Activated CD4-positive, alpha-beta memory T cell treated with anti-CD3 and anti-CD28 coated beads, Interleukin-2, amount 10 ng/mL, durations not matched to agents 7 days and 5 days (primary cell): ENCODE measurements around the gene SELENOO. TPM values are rescaled to one million over a fixed set of nuclear protein-coding genes. Genes with fewer than 3 reads are reported as not detected.

Experiments used
- CTCF ChIA-PET: fragments of 350-600 bp; sonication (Branson Sonifier 250); formaldehyde crosslinking; loops from one replicate; lab custom pipeline; 2021; ENCODE audit warnings: antibody characterized with exemption, inconsistent platforms; lab: Charles Lee
- POLR2A ChIA-PET: fragments of 350-600 bp; sonication (Branson Sonifier 250); formaldehyde crosslinking; loops from one replicate; lab custom pipeline; 2021; ENCODE audit warnings: antibody characterized with exemption; lab: Charles Lee
- DNase-seq: peaks from one replicate; pipeline ENCODE4 v3.0.0-alpha.2; 2020
- H3K27ac Mint-ChIP-seq: one replicate; pipeline ENCODE4 v1.8.0; 2021; ENCODE audit warnings: mild to moderate bottlenecking, mixed read lengths
- H3K27me3 Mint-ChIP-seq: one replicate; pipeline ENCODE4 v1.8.0; 2021; ENCODE audit warnings: mixed read lengths
- H3K36me3 Mint-ChIP-seq: one replicate; pipeline ENCODE4 v1.8.0; 2021; ENCODE audit warnings: low read depth, mixed read lengths
- H3K4me1 Mint-ChIP-seq: one replicate; pipeline ENCODE4 v1.8.0; 2021; ENCODE audit warnings: mixed read lengths
- H3K4me3 Mint-ChIP-seq: one replicate; pipeline ENCODE4 v1.8.0; 2021; ENCODE audit warnings: mild to moderate bottlenecking, mixed read lengths
- H3K9me3 Mint-ChIP-seq: one replicate; pipeline ENCODE4 v1.8.0; 2021; ENCODE audit warnings: mixed read lengths
- total RNA-seq, 2 experiments: library from RNA; stranded (reverse); gene quantifications; one replicate each; pipeline ENCODE4 v1.2.3, GENCODE V29; 2021

Gene SELENOO
- total RNA-seq, 2 experiments from 2014 or later: 21.5 TPM

DNA sequence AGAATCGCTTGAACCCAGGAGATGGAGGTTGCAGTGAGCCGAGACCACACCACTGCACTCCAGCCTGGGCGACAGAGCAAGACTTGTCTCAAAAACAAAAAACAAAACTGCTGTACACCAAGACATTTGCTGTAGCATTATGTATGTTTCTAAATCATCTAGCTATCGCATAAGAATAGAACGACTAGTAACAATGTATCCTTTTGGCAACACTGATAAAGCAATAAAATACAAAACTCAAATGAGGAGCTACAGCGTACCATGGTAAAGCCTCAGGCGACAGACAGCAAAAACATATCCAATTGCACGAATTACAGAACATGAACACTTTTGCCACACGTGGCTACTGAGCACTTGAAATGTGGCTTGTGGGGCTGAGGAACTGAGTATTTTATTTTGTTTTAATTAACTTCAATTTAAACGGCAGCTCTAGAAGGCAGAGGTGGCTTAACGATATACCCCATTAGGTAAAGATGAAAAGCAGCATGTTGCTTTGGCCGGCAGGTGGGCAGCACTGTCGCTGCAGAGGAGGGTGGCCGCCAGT is 41.7 kb downstream of the SELENOO start:
- Mint-ChIP-seq H3K36me3 (peaks cover 17% of the 10 kb centered on the region), H3K27ac (peak overlapping the region; percentile 32), H3K4me3 (peak overlapping the region; percentile 98), H3K27me3 (no peaks in the 10 kb centered on the region), H3K9me3 (no peaks in the 10 kb centered on the region), H3K4me1 (peaks cover 47% of the 10 kb centered on the region)
- no peak for DNase-seq
- CTCF ChIA-PET: interaction anchor here (0.6 to 2.9 kb wide), 7 partner anchors 9 to 379 kb away, joined by 3 to 25 read pairs (median 6); partner anchors contain the start of gene HDAC10
- POLR2A ChIA-PET: interaction anchor here (0.7 to 2.8 kb wide), 4 partner anchors 8 to 378 kb away, joined by 3 to 17 read pairs (median 6); partner anchors contain the start of gene HDAC10

DNA sequence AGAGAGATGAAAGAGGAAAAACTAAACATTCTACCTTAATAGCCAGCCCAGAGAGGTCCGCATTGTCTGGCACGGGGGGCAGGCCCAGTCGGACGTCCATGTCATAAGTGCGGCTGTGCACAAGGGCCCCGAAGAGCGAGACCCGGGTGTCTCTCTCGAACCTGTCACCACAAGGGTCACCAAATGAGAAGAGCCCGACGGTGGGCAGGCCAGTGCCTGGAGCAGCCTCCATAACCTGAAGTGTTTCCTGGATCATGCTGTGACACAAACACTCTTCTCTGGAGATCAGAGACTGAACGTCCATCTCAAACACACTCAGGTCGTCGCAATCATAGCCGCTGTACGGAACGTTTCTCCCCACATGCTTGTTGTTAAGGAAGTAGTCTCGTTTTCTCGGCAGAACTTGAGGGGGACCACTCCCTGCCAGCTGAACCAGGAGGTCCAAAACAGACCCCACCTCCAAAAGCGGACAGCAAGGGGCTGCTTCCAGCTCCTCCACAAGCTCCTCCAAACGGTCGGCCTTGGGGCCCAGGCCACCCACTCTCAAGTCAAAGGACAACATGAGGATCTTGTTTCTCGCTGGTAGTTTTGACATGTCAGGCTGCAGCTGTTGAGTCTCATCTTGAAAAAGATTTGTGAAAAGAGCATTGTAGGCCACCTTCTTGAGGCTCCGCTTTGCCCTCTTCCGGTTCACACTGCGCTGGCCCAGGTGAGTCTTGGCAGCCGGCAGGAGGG is 43.0 kb downstream of the SELENOO start:
- no peak for DNase-seq
- peak overlapping the region; percentile 98 for H3K4me3 Mint-ChIP-seq
- peaks cover 17% of the 10 kb centered on the region for H3K36me3 Mint-ChIP-seq
- ChIA-PET POLR2A (interaction anchor here (0.6 to 2.8 kb wide), 14 partner anchors 11 to 377 kb away, joined by 3 to 17 read pairs (median 4); partner anchors contain the start of genes CHKB, LMF2, NCAPH2 and SCO2), CTCF (interaction anchor here (0.8 to 2.9 kb wide), 10 partner anchors 8 to 282 kb away, joined by 3 to 25 read pairs (median 3); partner anchors contain the start of genes HDAC10 and SCO2)
- no peaks in the 10 kb centered on the region for H3K9me3 Mint-ChIP-seq
- H3K4me1 Mint-ChIP-seq: peaks cover 51% of the 10 kb centered on the region
- peak overlapping the region; percentile 99 for H3K27ac Mint-ChIP-seq
- H3K27me3 Mint-ChIP-seq: no peaks in the 10 kb centered on the region

DNA sequence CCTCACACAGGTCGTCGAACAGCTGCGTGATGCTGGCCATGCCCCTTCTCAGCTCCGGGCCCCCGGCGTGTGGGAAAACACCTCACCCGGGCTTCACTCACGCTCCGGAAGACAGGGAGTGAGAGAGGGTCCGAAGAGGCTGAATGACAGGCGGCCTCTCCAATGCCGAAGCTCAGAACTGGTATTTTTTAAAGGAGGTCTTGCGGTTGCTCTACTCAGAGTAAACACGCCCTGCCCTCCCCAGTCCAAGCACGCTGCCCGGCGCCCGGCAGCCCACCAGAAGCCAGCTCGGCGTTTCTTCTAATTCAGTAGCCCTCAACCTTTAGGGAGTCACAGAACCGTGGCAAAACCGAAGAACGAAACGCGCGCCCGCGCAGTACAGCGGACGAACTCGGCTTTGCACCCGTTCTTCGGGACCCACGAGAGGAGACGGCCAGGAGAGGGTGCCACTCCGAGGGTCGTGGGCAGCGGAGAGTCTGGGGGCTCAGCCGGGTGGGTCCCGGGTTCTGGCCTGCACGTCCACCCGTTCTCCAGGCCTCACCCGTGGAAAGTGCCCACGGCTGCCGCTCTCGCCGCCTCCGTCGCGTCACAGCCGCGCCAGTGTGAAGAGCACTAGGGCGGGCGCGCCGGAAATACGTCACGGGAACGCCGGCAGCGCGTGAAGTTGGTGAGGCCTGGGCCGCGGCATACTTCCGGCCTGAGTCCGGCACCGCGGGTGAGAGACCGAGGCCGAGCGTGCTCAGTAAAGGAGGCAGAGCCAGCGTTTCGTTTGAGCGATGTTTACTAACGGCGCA is 43.8 kb downstream of the SELENOO start, which contains the start of gene TUBGCP6:
Gene TUBGCP6, minus strand, starts transcription at position 604 of the 794 bp plus-strand sequence. Its CDS starts 564 bp downstream, at position 40.
- peaks cover 17% of the 10 kb centered on the region for H3K36me3 Mint-ChIP-seq

DNA sequence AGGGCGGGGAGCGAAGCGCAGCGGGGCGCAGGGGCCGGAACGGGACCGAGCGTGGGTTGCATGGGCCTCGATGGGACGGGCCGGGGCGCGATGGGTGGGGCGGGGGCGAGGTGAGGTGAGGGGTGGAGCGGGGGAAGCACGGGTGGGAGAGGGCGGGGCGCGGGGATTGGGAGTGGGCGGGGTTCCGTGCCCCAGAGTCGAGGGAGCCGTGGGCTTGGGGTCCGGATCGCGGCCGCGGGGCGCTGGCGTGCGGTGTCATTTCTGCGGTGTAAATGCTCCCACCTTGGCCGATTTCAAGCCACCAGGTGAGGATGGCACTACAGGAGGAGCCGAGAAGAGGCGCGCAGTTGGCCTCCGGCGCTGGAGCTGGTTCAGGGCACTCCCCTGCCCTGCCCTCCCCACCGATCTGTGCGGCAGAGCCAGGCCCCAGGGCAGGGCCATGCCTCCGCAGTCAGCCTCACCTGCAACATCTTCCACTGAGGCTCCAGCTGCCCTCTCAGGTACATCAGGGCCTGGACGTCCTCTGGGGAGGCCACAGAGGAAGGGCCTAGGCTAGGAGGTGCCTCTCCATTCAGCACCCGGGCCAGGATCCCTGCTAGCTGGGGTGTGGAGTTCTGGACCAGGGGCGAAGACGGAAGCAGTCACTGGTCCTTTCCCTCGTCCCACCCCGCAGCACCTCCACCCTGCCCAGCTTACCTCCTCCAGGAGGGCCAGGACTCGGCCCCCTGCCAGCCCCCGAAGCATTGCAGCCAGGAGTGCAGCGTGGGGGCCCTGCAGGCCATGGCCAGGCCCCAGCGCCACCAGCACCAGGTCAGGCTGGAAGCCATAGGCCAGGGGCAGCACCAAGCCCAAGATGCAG is 44.6 kb downstream of the SELENOO start:
- POLR2A ChIA-PET: interaction anchor here (1.3 to 1.4 kb wide), 3 partner anchors 18 to 280 kb away, joined by 3 to 7 read pairs (median 4); partner anchors contain the start of gene SCO2
- Mint-ChIP-seq H3K9me3 (no peaks in the 10 kb centered on the region), H3K27ac (peak overlapping the region; percentile 99), H3K4me1 (peaks cover 59% of the 10 kb centered on the region), H3K27me3 (no peaks in the 10 kb centered on the region), H3K36me3 (peaks cover 15% of the 10 kb centered on the region), H3K4me3 (peak overlapping the region; percentile 98)
- no peak for DNase-seq
- CTCF ChIA-PET: no interaction called here

More for the DNA sequence above, 43.8 kb downstream of the SELENOO start, which contains the start of gene TUBGCP6:
- CTCF ChIA-PET: interaction anchor here (0.8 to 1.4 kb wide), 8 partner anchors 29 to 281 kb away, joined by 3 to 7 read pairs (median 3); partner anchors contain the start of gene SCO2
- peaks cover 51% of the 10 kb centered on the region for H3K4me1 Mint-ChIP-seq
- peak within 1 kb of the TSS; percentile 98 for H3K4me3 Mint-ChIP-seq
- POLR2A ChIA-PET: interaction anchor here (0.6 to 2.8 kb wide), 14 partner anchors 12 to 376 kb away, joined by 3 to 17 read pairs (median 4); partner anchors contain the start of genes CHKB, LMF2, NCAPH2 and SCO2
- H3K9me3 Mint-ChIP-seq: no peaks in the 10 kb centered on the region
- no peaks in the 10 kb centered on the region for H3K27me3 Mint-ChIP-seq
- DNase-seq: peak; percentile 94
- H3K27ac Mint-ChIP-seq: peak within 1 kb of the TSS; percentile 99

DNA sequence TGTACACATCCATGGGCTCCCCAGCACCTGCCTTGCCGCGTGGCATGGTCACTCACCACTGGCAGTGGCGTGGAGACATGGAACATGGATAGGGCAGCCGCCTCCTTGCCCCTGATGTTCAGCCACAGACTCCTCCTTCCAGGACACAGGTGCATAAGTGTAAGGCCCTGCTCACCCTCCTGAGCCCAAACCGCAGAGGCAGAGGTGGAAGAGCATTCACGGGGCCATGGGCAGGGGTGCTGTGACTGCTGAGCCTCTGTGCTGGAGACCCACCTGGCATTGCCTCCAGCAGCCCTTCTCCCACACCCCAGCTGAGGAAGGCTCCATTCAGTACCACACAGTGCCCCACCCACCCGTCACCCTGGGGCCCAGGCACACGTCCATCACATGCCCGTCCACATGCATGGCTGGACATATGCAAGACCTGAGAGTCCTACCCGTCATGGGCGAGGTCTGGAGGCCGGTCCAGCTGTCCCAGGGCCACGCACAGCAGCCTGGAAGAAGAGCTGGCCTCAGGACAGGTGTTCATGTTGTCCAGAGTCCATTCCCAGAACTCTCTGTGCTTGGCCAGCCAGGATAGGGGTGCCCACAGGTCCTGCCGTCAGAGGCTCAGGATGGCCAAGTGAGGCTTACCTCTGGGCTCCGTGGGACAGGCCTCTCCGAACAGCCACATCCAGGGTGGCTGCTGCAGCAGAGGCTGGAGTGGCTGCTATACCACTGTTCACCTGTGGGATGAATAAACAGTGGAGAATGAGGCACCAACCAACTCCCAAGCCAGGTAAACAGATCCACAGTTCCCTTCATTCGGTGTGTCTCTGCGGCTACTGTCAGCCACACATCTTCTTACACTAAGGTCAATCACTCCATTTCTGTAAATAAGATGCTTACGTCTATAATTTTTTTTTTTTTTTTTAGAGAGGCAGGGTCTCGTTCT is 45.7 kb downstream of the SELENOO start:
- H3K27me3 Mint-ChIP-seq: no peaks in the 10 kb centered on the region
- H3K27ac Mint-ChIP-seq: peak overlapping the region; percentile 99
- no peaks in the 10 kb centered on the region for H3K9me3 Mint-ChIP-seq

DNA sequence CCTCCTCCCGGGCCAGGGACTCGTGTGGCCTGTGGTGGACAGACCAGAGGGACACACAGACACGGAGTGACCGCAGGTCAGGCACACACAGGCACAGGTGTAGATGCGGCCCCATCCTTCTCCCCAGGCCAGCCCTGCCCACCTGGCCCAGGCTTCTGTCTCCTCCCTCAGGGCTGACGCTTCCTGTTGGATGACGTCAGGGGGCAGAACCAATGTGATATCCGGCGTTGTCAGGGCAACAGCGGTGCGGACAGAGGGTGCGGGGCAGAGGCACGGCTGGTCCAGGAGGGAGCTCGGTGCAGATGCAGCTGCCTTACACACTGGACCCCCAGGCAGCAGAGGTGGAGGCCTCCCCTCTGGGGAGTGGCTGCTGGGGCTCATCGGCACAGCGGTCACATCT is 46.9 kb downstream of the SELENOO start:
- Mint-ChIP-seq H3K27me3 (no peaks in the 10 kb centered on the region), H3K4me3 (peak overlapping the region; percentile 58), H3K36me3 (peaks cover 15% of the 10 kb centered on the region), H3K4me1 (peaks cover 48% of the 10 kb centered on the region), H3K9me3 (no peaks in the 10 kb centered on the region), H3K27ac (peak overlapping the region; percentile 76)
- CTCF ChIA-PET: interaction anchor here (1.1 kb wide), 1 partner anchor 19 kb away, joined by 3 read pairs; no protein-coding TSS in a partner anchor
- peak; percentile 84 for DNase-seq
- POLR2A ChIA-PET: no interaction called here

More for the DNA sequence above, 45.7 kb downstream of the SELENOO start:
- ChIA-PET POLR2A (interaction anchor here (1.3 to 1.4 kb wide), 3 partner anchors 17 to 279 kb away, joined by 3 to 7 read pairs (median 4); partner anchors contain the start of gene SCO2), CTCF (interaction anchor here (0.9 kb wide), 1 partner anchor 25 kb away, joined by 3 read pairs; no protein-coding TSS in a partner anchor)
- peak overlapping the region; percentile 98 for H3K4me3 Mint-ChIP-seq
- no peak for DNase-seq
- peaks cover 57% of the 10 kb centered on the region for H3K4me1 Mint-ChIP-seq
- peaks cover 15% of the 10 kb centered on the region for H3K36me3 Mint-ChIP-seq

DNA sequence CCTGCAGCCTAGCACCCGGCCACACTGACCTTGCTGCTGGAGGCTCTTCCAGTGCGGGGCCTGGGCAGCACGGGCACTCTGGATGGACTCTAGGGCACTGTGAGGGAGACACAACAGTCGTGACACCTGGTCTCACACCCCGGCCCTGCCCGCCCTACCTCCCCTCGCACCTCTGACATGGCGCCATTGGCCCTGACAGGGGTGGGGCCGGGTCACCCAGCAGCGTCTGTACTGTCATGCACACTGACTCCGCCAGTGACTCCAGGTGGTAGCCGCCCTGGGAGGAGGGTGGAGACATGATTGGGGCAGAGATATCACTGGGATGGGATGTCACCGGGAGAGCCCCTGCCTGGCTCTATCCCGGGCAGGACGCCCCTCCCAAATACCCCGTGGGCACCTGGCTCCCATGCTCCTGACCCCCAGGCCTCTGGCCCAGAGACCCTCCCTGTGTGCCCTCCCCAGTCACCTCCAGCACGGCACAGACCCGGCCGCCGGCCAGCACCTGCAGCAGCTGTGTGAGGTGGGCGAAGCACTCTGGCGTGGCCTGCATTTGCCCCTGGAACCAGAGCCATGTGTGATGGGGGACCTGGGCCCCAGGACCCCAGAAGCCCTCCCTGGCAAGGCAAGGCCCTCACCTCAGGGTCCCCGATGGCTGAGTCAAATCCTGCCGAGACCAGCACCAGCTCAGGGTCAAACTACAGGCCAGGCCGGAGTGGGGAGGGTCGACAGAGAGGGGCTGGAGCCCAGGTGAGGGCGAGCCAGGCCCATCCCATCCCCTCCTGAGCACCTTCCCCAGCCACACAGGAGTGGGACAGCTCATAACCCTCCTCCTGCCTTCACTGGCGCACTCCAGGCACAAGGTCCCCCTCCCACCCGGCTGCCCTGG is 47.6 kb downstream of the SELENOO start:
- no peaks in the 10 kb centered on the region for H3K27me3 Mint-ChIP-seq
- CTCF ChIA-PET: interaction anchor here (1.1 kb wide), 1 partner anchor 18 kb away, joined by 3 read pairs; no protein-coding TSS in a partner anchor
- H3K9me3 Mint-ChIP-seq: no peaks in the 10 kb centered on the region
- POLR2A ChIA-PET: no interaction called here
- peaks cover 45% of the 10 kb centered on the region for H3K4me1 Mint-ChIP-seq
- no peak for DNase-seq
- no peak overlapping the region for H3K27ac Mint-ChIP-seq
- H3K4me3 Mint-ChIP-seq: peak overlapping the region; percentile 58
- H3K36me3 Mint-ChIP-seq: peaks cover 15% of the 10 kb centered on the region

DNA sequence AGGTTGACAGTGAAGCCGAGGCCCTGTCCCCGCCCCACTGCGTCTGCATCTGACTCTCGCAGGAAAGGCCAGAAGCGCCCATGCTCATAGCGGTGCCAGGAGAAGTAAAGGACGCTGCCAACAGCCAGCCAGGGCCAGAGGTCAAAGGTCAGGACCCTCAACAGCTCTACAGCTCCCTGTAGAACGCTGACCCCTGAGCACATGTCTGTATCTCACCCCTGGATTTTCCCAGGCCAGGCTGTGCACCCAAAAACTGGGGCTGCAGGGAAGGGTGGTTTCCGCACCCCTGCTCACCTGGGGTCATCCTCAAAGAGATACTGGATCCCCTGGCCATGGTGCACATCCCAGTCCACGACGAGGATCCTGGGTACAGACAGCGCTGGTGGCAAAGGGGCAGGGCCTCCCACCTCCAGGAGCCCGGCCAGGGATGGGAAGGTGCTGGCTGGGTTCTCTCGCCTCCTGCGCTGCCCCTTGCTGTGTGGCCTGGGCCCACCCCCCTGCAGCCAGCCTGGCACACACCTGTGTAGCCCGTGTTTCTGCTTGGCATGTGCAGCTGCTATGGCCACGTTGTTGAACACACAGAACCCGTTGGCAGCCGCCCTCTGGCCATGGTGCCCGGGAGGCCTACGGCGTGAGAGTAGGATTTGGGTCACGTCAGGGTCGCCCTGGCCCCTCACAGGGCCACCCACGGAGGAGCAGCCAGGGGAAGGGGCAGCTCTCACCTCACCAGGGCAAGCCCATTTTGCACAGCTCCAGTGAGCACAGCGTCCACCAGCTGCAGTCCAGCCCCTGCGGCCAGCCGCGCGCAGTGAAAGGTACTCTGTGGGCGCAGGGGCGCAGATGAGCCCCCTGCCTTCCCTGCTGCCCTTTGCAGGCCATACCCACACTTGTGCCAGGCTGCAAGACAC is 48.8 kb downstream of the SELENOO start:
- H3K4me3 Mint-ChIP-seq: peak overlapping the region; percentile 82
- H3K36me3 Mint-ChIP-seq: peaks cover 11% of the 10 kb centered on the region
- no peak for DNase-seq
- ChIA-PET CTCF (interaction anchor here (1.9 to 3.4 kb wide), 3 partner anchors 7 to 276 kb away, joined by 6 to 25 read pairs (median 10); partner anchors contain the start of gene SCO2), POLR2A (interaction anchor here (1.0 to 3.2 kb wide), 7 partner anchors 8 to 281 kb away, joined by 3 to 21 read pairs (median 13); partner anchors contain the start of genes MAPK11, MAPK12 and SCO2)
- H3K27ac Mint-ChIP-seq: no peak overlapping the region
- no peaks in the 10 kb centered on the region for H3K27me3 Mint-ChIP-seq
- no peaks in the 10 kb centered on the region for H3K9me3 Mint-ChIP-seq
- peaks cover 36% of the 10 kb centered on the region for H3K4me1 Mint-ChIP-seq

DNA sequence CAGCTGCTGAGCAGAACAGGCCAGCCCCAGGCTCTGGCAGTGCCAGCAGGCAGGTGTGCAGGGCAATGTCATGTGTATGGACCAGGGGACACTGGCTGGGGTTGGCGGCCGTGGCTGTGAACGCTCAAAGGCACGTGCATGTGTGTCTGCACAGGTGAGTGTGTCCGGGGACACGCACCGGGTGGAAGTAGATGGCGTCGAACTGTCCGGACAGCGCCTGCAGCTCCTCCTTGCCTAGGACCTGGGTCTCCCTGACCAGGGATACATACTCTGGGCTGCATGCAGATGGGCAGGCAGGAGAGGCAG is 49.4 kb downstream of the SELENOO start:
- ChIA-PET CTCF (interaction anchor here (1.9 to 3.4 kb wide), 4 partner anchors 8 to 275 kb away, joined by 6 to 25 read pairs (median 10); partner anchors contain the start of gene SCO2), POLR2A (interaction anchor here (1.0 to 3.2 kb wide), 7 partner anchors 8 to 281 kb away, joined by 3 to 21 read pairs (median 13); partner anchors contain the start of genes MAPK11, MAPK12 and SCO2)
- peaks cover 8% of the 10 kb centered on the region for H3K36me3 Mint-ChIP-seq
- H3K27me3 Mint-ChIP-seq: no peaks in the 10 kb centered on the region
- no peak for DNase-seq
- H3K4me3 Mint-ChIP-seq: peak overlapping the region; percentile 82
- H3K4me1 Mint-ChIP-seq: peaks cover 33% of the 10 kb centered on the region
- H3K27ac Mint-ChIP-seq: peak overlapping the region; percentile 69
- H3K9me3 Mint-ChIP-seq: no peaks in the 10 kb centered on the region
